A549 treated with dexamethasone at 1 μM for 4 hours (cell line): ENCODE measurements around the gene CHP1. TPM values are rescaled to one million over a fixed set of nuclear protein-coding genes. Genes with fewer than 3 reads are reported as not detected.

Experiments
- total RNA-seq: library from RNA; stranded (reverse); fragments of 200-300 nt; extraction: Qiagen RNA extraction; gene quantifications from 5 replicates; pipeline ENCODE4 v1.2.3, GENCODE V29; 2022

Gene CHP1
- total RNA-seq, result 66.5 to 99.0 TPM (median 88.1 TPM) in 5 replicates

GRCh38 chr15:41230650-41231421, at the start of gene CHP1, which contains the start of gene EXD1:
TSS of gene CHP1 (plus strand) at chr15:41231268. CDS start at chr15:41231383, 115 bp downstream.
TSS of gene EXD1 (minus strand) at chr15:41230757. CDS start at chr15:41226575, 4,182 bp downstream.

Other genes starting within 250 kb of the CHP1 start
- gene INO80, start 115.0 kb upstream of the CHP1 start, total RNA-seq, result 12.0 to 15.7 TPM (median 14.0 TPM) in 5 replicates
- 0.35 TPM in 1 of 5 replicates, not detected in the others for gene EXD1, start 511 bp upstream of the CHP1 start, total RNA-seq
- 11.3 to 12.7 TPM (median 12.1 TPM) in 5 replicates for gene OIP5, start 101.3 kb downstream of the CHP1 start, total RNA-seq
- gene NUSAP1, start 101.6 kb downstream of the CHP1 start, total RNA-seq, result 67.4 to 78.4 TPM (median 74.6 TPM) in 5 replicates
- gene NDUFAF1, start 171.2 kb downstream of the CHP1 start, total RNA-seq, result 12.4 to 18.1 TPM (median 13.4 TPM) in 5 replicates
- 19.0 to 22.5 TPM (median 22.1 TPM) in 5 replicates for gene RTF1, start 185.8 kb downstream of the CHP1 start, total RNA-seq